ENCODE data around the gene ZNF664.

ZNF664 gene

DNA sequence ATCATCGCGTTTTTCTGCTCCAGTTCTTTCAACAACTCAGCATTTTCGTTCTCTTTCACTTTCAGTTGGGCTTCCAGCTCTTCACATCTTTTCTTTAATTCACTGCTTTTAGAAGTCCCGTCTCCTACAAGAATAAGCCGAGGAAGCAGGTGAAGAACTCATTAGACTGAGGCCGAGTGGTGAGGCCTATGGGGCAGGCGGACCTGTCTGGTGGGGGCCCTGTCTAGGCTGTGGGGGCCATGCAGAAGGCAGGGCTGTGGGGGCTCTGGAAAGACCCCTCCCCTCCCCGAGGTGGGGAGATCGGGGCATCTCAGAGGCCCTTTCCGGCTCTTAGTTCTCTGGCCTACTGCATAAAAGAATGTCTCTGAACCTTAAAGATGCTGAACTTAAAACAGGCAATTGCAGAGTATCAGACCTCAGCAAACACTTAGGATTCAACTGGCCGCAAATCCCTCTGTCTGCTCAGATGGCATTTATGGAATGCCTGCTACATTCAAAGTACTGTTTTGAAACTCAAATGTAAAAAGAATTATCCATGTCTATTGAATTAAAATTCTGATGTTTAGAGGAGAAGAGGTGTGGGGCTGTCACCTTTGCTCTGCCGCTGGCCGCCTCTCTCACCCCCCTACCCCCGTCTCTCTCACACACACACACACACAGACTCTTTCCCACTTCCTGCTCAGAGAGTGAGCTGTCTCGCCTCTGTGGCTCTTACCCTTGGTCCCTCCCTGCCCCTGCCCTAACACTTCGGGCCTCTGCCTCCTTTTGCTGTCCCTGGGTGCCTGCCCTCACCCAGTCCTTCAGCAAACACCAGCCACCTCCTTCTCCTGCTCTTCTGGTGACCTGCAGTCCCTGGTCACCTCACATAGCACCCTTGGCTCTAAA lies 35.1 kb upstream of the ZNF664 start:
- POLR2A ChIA-PET: interaction anchor here (0.9 kb wide), 1 partner anchor 11 kb away, joined by 3 read pairs; no protein-coding TSS in a partner anchor
- TF ChIP-seq L3MBTL2 (conservative IDR thresholded peaks at IDR 0.05) (no peak), FOXA1 (IDR thresholded peaks at IDR 0.05) (no peak), ZNF384 (IDR thresholded peaks at IDR 0.05) (no peak), SP1 (IDR thresholded peaks at IDR 0.05) (no peak), TARDBP (IDR thresholded peaks at IDR 0.05) (no peak), HDGF (IDR thresholded peaks at IDR 0.05; ENCODE audit: borderline replicate concordance) (no peak), SUZ12 (IDR thresholded peaks at IDR 0.05) (no peak), LEF1 (IDR thresholded peaks at IDR 0.05; ENCODE audit: borderline replicate concordance) (no peak), NFRKB (IDR thresholded peaks at IDR 0.05) (no peak), FOXK2 (IDR thresholded peaks at IDR 0.05) (no peak), ARNT (IDR thresholded peaks at IDR 0.05) (no peak), ELF4 (IDR thresholded peaks at IDR 0.05) (no peak), FOXM1 (IDR thresholded peaks at IDR 0.05; ENCODE audit: borderline replicate concordance) (no peak), BHLHE40 (IDR thresholded peaks at IDR 0.05; ENCODE audit: borderline replicate concordance) (no peak), CTBP1 (IDR thresholded peaks at IDR 0.05; ENCODE audit: borderline replicate concordance) (no peak)
- TF ChIP-seq, protein P1, sequence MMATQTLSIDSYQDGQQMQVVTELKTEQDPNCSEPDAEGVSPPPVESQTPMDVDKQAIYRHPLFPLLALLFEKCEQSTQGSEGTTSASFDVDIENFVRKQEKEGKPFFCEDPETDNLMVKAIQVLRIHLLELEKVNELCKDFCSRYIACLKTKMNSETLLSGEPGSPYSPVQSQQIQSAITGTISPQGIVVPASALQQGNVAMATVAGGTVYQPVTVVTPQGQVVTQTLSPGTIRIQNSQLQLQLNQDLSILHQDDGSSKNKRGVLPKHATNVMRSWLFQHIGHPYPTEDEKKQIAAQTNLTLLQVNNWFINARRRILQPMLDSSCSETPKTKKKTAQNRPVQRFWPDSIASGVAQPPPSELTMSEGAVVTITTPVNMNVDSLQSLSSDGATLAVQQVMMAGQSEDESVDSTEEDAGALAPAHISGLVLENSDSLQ (IDR thresholded peaks at IDR 0.05): no peak
- no peak for DNase-seq (ENCODE audit: extremely low spot score)
- CTCF ChIA-PET: no interaction called here

DNA sequence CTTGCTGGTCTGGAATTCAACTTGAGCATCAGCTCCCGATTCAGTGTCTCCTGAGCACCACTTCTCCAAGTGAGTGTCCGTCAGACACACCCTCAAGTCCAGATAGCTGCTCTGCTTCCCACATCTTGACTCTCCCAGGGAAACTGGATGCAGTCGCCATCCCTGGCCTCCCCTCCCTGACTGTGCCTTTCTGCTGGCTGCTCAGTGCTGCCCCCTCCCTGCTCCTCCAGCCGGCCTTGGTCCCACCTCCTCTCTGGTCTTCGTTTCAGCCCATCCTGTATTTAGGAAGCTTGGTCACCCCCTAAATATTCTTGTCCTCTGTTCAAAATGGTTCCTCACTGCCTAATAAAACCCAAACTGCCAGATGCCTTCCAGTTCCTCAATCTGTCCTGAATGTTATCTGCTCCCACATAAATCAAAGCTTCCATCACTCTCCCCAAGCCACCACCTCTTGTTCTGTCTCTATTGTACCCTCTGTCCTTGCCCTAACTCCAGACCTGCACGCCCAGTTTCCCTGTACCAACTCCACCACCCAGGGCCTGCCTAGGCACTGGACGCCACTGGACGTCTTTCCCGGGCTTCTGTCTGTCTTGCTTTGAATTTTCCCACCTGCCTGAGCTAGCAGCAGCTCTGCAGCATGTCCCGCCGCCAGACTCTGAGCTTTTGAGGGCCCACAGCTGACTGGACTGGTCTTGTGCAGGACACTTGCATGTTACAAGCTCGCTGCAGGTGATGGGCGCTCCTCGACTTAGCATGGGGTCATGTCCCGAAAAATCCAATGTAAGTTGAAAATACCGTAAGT lies 34.1 kb upstream of the ZNF664 start:
- CTCF ChIA-PET: interaction anchor here (0.6 kb wide), 1 partner anchor 10 kb away, joined by 3 read pairs; no protein-coding TSS in a partner anchor
- peak; percentile 50 for DNase-seq (ENCODE audit: extremely low spot score)
- POLR2A ChIA-PET: no interaction called here
- TF ChIP-seq FOXA1 (IDR thresholded peaks at IDR 0.05) (no peak), NFRKB (IDR thresholded peaks at IDR 0.05) (no peak), TARDBP (IDR thresholded peaks at IDR 0.05) (no peak), FOXK2 (IDR thresholded peaks at IDR 0.05) (no peak), LEF1 (IDR thresholded peaks at IDR 0.05; ENCODE audit: borderline replicate concordance) (no peak), ELF4 (IDR thresholded peaks at IDR 0.05) (no peak), SP1 (IDR thresholded peaks at IDR 0.05) (no peak), HDGF (IDR thresholded peaks at IDR 0.05; ENCODE audit: borderline replicate concordance) (no peak), BHLHE40 (IDR thresholded peaks at IDR 0.05; ENCODE audit: borderline replicate concordance) (no peak), FOXM1 (IDR thresholded peaks at IDR 0.05; ENCODE audit: borderline replicate concordance) (no peak), CTBP1 (IDR thresholded peaks at IDR 0.05; ENCODE audit: borderline replicate concordance) (no peak)
- TF ChIP-seq, protein P1 (IDR thresholded peaks at IDR 0.05): no peak

DNA sequence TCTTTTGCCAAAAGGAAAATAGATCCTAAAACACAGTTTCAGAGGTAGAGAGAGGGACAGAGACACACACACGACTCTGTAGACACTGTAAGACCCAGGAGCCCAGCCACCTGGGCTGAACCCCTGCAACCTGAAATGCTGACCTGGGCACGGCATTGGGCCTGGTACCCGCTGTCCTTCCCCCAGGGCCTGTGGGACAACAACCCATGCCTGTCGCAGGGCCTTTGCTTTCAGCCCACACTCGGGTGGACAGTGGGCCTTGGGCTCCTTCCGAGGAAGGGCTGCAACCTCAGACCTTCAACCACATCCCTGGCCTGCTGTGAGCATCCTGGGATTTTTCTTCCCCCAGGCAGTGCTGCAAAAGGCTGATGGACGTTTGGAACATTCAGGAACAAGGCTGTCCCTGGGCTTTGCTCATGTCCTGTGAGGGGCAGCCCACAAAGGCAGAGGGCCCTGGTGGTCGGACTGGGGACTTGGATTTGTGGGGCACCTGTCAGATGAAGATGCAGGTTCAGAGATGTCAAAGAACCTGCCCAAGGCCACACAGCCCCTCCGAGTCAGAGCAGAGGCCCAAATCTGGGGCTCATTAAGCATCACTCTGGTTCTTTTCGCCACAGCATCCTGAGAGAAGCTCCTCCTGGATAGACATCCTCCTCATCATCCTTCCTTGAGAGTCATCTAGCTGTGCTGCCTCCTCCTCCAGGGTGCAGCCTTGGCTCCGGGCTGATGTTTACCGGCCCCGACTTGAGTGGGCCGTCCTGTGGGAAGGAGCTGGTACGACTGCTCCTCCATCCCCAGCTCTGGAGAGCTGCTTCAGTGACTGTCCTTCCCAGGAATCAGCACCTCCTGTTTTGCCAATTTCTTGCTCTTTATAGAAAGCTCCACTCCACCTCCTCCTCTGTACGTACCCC lies 33.0 kb upstream of the ZNF664 start:
- TF ChIP-seq SP1 (IDR thresholded peaks at IDR 0.05) (no peak), FOXM1 (IDR thresholded peaks at IDR 0.05; ENCODE audit: borderline replicate concordance) (no peak), ELF4 (IDR thresholded peaks at IDR 0.05) (no peak), CTBP1 (IDR thresholded peaks at IDR 0.05; ENCODE audit: borderline replicate concordance) (no peak), ARNT (IDR thresholded peaks at IDR 0.05) (no peak), FOXK2 (IDR thresholded peaks at IDR 0.05) (no peak)
- TF ChIP-seq, protein P1 (IDR thresholded peaks at IDR 0.05): no peak
- ChIA-PET CTCF (no interaction called here), POLR2A (no interaction called here)
- no peak for DNase-seq (ENCODE audit: extremely low spot score)

DNA sequence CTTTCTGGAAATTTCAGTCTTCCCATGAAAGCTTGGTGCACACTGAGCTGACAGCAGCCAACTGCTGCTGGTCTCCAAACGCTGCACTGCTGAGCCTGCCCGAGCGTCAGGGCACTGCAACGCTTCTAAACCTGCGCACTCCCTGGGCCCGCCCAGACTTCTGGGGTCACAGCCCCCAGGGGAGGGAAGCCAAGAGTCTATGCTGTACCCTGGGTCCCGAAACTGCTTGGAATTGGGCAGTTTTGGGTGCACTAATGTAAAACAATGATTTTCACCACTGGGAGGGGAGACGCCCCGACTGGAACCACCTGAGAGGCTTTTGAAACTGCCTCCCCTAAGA lies 32.4 kb upstream of the ZNF664 start:
- TF ChIP-seq L3MBTL2 (conservative IDR thresholded peaks at IDR 0.05) (no peak), SP1 (IDR thresholded peaks at IDR 0.05) (no peak), BHLHE40 (IDR thresholded peaks at IDR 0.05; ENCODE audit: borderline replicate concordance) (no peak), ZNF384 (IDR thresholded peaks at IDR 0.05) (no peak), NFRKB (IDR thresholded peaks at IDR 0.05) (no peak), LEF1 (IDR thresholded peaks at IDR 0.05; ENCODE audit: borderline replicate concordance) (no peak), TARDBP (IDR thresholded peaks at IDR 0.05) (no peak), SUZ12 (IDR thresholded peaks at IDR 0.05) (no peak), CTBP1 (IDR thresholded peaks at IDR 0.05; ENCODE audit: borderline replicate concordance) (no peak), FOXA1 (IDR thresholded peaks at IDR 0.05) (no peak), HDGF (IDR thresholded peaks at IDR 0.05; ENCODE audit: borderline replicate concordance) (no peak), ARNT (IDR thresholded peaks at IDR 0.05) (no peak), FOXK2 (IDR thresholded peaks at IDR 0.05) (no peak), ELF4 (IDR thresholded peaks at IDR 0.05) (no peak), FOXM1 (IDR thresholded peaks at IDR 0.05; ENCODE audit: borderline replicate concordance) (no peak)
- TF ChIP-seq, protein P1 (IDR thresholded peaks at IDR 0.05): no peak
- CTCF ChIA-PET: no interaction called here
- POLR2A ChIA-PET: no interaction called here

More for the DNA sequence above, 32.4 kb upstream of the ZNF664 start:
- no peak for DNase-seq (ENCODE audit: extremely low spot score)

Measured in HEK293T (cell line).